ENCODE measurements around the gene POLDIP2.

DNA sequence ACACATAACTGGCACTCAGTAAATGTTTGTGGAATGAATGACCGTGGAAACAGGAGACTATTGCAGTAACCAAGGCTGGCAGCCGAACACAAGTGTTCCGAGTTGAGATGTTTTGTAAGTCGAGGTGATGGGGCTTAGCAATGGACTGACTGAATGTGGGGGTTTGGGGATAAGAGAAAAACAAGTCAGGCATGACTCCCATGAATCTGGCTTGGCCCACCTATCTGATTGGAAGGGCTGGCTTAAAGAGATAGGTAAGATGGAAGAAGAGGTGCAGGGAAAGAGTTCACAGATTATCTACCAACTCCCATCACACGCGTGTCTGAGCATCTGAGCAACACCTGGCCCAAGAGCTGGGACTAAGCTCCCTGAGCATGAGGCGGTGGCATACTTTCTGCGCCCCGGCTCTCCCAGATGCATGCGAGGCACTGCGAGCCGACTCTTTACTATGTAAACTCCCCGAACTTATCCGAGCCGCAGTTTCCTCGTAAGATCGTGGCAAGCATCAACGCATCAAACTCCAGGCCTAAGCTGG, 22.6 kb downstream of the POLDIP2 start:
- TF ChIP-seq, protein P1, sequence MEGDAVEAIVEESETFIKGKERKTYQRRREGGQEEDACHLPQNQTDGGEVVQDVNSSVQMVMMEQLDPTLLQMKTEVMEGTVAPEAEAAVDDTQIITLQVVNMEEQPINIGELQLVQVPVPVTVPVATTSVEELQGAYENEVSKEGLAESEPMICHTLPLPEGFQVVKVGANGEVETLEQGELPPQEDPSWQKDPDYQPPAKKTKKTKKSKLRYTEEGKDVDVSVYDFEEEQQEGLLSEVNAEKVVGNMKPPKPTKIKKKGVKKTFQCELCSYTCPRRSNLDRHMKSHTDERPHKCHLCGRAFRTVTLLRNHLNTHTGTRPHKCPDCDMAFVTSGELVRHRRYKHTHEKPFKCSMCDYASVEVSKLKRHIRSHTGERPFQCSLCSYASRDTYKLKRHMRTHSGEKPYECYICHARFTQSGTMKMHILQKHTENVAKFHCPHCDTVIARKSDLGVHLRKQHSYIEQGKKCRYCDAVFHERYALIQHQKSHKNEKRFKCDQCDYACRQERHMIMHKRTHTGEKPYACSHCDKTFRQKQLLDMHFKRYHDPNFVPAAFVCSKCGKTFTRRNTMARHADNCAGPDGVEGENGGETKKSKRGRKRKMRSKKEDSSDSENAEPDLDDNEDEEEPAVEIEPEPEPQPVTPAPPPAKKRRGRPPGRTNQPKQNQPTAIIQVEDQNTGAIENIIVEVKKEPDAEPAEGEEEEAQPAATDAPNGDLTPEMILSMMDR (IDR thresholded peaks at IDR 0.05), result no peak
- TF ChIP-seq POLR2A (IDR thresholded peaks at IDR 0.05), result no peak
- TF ChIP-seq POLR2AphosphoS5 (IDR thresholded peaks at IDR 0.05; ENCODE audit: insufficient read depth in 1 of 2, low read depth in 1 of 2), result no peak

Measured in vagina (tissue), 2 donors.